ENCODE results near the gene PRR29.
"Not testable (repeated sequence)": the region's sequence is repeated elsewhere in the genome, so short reads cannot be mapped to it uniquely, and the experiment has no call there.

The PRR29 gene

GRCh38 chr17:64016974-64017373, 18.8 kb downstream of the PRR29 start:
- DNase-seq = no peak

DNA sequence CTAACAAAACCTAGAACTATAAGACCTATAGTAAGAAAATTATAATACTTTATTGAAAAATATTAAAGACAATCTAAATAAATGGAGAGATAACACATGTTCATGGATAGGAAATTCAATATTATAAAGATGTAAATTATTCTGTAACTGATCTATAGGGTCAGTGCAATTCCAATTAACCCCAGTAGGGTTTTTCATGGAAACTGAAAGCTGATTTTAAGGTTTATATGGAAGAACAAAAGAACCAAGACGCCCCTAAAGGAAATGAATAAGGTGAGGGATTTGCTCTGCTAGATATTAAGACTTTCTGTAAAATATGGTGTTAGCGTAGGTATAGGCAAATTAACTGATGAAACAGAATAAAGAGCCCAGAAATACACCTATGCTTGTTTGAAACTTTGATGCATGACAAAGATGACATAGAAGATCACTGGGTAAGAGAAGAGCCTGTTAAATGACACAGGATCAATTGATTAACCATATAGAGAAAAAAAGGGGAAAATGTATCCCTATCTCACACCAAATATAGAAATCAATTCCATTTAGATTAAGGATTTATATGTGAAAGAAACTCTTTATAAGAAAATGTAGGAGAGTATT, 19.3 kb downstream of the PRR29 start:
- DNase-seq = no peak

GRCh38 chr17:64019551-64019961, 21.4 kb downstream of the PRR29 start:
- DNase-seq = not testable (repeated sequence)

GRCh38 chr17:64020056-64020766, 22.1 kb downstream of the PRR29 start, which contains the start of gene ICAM2:
Gene ICAM2 (minus strand): TSS chr17:64020633. CDS start chr17:64006691, 13,942 bp downstream.
- no peak for DNase-seq

- no peak for DNase-seq
These were observed 24.5 kb downstream of the PRR29 start for GRCh38 chr17:64022611-64023063.

DNA sequence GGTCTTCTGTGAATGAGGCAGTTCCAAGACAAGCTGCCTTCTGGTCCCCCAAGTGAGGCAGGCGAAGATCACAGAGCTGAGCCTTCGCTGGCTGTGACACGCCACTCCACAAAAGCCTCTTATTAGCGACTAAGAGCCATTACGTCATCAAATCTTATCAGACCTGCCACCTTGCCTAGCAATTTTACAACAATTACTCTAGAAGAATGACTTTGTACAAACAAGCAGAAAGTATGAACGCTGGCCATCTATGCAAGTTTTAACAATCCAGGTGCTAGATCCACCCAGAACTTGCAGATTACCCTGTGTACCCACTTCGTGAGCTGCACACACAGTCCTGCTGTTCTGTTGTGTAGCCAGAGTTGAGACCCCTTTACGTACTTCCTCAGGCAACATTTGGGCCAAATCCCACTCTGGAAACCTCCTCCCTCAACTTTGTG, 26.1 kb downstream of the PRR29 start:
- DNase-seq = no peak

DNA sequence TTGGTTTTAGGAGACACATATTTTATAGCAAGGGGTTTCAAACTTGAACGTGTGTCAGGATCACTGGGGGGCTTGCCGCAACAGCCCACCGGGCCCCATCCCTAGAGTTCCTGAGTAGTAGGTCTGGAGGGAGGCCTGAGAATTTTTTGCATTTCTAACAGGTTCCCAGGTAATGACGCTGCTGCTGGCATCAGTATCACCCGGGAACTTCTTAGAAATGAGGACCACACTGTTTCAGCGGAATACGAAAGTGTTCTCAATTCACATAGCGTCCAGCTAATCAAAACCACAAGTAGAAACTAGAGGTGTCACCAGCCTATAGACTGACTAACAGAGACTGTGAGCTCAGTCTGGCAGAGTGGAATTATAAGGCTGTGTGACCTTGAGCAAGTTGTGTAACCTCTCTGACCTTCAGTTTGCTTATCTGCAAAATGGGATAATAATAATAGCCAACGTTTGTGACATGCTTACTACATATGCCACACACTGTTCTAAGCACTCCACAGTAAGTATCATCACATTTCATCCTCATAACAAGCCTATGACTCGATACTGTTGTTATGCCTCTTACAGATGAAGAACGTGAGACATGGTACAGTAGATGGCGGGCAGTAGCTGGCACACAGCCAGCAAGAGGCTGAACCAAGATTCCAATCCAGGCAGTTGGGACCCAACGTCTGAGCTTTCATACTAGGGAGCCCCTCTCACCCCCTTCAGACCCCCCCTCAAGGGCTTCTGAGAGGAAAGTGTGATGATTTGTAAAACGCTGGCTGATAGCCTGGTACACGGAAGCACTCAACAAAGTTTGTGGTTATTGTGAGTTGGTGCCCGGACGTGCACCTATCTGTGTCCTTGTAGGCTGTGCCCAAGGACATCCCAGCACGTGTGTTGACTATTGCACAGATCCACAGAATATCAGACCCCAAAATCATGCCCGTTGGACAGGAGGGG, 26.9 kb downstream of the PRR29 start:
- DNase-seq = no peak

DNA sequence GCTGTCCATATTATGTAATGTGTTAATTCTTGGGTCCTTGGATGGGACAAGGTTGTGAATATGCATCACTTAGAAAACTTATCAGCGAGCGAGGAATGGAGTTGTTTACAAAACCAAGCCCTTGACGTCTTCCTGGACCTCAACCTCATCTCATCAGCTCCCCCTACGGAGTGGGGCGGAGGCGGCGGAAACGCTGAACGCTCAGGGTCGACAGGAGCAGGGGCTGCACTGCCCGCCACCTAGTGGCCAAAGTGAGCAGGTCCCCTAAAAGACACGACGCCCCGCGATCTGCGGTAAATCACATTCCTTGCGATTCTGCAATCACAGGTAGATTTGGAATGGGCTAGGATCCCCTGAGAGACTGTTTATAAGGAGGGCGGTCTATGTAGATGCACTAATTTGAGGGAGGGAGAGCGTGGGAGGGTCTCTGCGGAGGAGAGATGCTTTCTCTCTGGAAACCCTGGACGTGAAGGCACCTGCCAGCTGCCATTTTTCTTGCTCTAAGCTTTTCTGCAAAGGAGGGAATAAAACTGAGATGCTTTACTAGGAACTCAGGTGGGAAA, 27.7 kb downstream of the PRR29 start:
- DNase-seq = peak; percentile 71

DNA sequence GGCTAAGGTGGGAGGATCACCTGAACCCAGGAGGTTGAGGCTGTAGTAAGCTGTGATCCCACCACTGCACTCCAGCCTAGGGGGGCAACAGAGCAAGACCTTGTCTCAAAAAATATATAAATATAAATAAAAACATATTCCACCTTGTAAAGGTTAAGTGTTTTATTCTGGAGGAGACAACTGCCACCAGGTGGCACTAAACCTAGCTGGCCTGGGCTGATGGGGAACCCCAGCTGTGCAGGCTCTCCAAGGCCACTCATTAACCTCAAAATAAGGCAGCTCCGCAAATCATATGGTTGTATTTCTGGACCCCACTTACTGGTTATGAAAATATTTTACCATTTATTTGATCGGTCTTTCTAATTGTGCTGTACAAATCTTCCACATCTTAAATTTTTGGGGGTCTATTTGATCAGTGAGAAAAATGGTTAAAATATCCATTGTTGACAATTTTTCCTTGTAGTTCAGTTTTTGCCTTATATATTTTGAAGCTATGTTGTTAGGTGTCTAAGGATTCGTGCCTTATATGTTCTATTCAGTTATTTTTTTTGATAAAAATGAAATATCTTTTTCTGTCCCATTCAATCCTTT, 30.8 kb downstream of the PRR29 start:
- DNase-seq = peak; percentile 44

- DNase-seq = no peak
These were observed 33.9 kb downstream of the PRR29 start for GRCh38 chr17:64032081-64032480.

GRCh38 chr17:64036198-64036922, 38.2 kb downstream of the PRR29 start:
- no peak for DNase-seq

DNA sequence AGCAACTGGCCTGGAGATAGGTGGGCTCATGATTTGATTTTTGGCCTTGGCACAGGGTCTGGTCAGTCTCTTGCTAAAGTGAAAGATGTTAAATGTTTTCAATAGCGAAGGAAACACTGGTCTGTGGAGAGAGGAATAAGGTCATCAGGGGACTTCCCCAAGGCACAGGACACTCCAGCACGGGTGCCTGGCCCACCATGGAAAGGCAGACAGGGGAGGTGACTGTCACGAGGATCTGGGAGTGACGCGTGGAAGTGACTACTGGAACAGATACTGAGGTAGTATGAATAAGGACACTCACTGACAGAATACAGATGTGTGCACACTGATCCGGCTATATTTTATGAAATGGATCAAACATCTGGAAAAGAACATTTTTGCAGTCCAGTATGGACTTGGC, 39.0 kb downstream of the PRR29 start:
- DNase-seq = no peak

- no peak for DNase-seq
These were observed 39.7 kb downstream of the PRR29 start for GRCh38 chr17:64037802-64038201.

GRCh38 chr17:64038331-64039105, 40.4 kb downstream of the PRR29 start:
- no peak for DNase-seq

DNA sequence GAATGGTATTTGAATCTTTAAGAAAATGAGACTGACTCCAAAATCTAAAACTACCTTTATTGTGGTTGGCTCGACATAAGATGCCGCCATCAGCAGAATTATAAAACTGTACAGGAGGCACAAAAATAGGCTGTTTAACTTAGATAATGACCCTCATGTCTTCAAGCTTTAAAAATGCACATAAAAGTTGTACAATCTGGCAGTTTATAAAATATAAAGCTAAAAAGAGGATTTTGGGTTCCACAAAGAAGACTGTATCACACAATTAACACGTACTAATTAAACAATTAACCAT, 40.9 kb downstream of the PRR29 start:
- no peak for DNase-seq

GRCh38 chr17:64040206-64040605, 42.1 kb downstream of the PRR29 start:
- no peak for DNase-seq

GRCh38 chr17:64041912-64042311, 43.8 kb downstream of the PRR29 start:
- DNase-seq = peak; percentile 38

GRCh38 chr17:64042700-64043485, 44.7 kb downstream of the PRR29 start:
- no peak for DNase-seq

DNA sequence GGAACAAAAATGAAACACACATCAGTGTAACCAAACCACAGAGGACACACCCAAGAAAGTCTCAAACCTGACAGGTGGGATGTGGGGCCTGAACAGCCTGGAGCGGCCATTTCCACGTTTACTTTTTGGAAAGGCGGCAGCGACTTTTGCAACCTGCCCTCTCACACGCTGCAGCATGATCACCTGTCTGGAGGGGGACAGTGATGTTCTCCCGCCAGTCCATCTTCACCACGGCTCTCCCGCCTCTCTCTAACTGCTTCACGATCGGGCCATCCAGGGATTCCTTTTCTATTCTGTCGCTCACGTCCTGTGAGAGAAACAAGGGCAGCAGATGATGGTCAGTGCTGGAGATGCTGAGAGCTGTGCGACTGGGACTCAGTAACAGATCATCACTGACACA, 47.0 kb downstream of the PRR29 start:
- DNase-seq = no peak

DNA sequence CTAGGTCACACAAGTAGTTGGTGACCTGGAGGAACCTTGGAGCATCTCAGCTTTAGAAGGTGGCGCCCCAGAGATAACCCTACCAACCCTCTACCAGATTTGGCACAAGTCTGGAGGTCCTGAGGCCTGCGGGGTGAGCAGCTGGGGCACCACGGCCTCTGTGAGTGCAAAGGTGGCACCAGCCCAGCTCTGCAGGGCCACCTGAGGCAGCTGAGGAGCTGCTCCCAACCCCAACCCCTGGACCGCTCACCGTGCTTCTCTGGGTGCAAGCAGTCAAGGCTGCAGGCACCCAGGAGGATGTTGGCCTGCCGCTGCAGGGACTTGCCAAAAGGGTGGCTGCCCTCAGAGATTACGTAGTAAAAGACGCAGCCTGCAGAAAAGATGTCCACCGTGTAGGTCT, 50.7 kb downstream of the PRR29 start:
- no peak for DNase-seq

GRCh38 chr17:64051153-64051552, 53.0 kb downstream of the PRR29 start:
- no peak for DNase-seq
